Endodermal cell (in vitro differentiated cells): Measurements from ENCODE around the gene SLC11A1. TPM values are rescaled to one million over a fixed set of nuclear protein-coding genes. Genes with fewer than 3 reads are reported as not detected.

Experiments
- DNase-seq: peaks from one replicate; pipeline ENCODE4 v3.0.0-alpha.2; 2017
- H3K27ac ChIP-seq: 2 replicates; pipeline ENCODE4 v1.5.1; 2013; ENCODE audit warnings: mild to moderate bottlenecking, low read depth, low read length, moderate library complexity
- H3K27me3 ChIP-seq: 2 replicates; pipeline ENCODE4 v1.6.1; 2013; ENCODE audit warnings: mild to moderate bottlenecking, low read length, moderate library complexity; ENCODE audit not compliant: insufficient read depth, control insufficient read depth, poor library complexity, severe bottlenecking
- H3K36me3 ChIP-seq: 2 replicates; pipeline ENCODE4 v1.7.0; 2013; ENCODE audit warnings: mild to moderate bottlenecking, low read length, moderate library complexity; ENCODE audit not compliant: control insufficient read depth, insufficient read depth
- H3K4me1 ChIP-seq: one replicate; pipeline ENCODE4 v1.7.0; 2013; ENCODE audit warnings: low read length; ENCODE audit not compliant: control insufficient read depth, insufficient read depth
- H3K4me3 ChIP-seq: 2 replicates; pipeline ENCODE4 v1.5.1; 2013; ENCODE audit warnings: mild to moderate bottlenecking, low read length, moderate library complexity
- H3K9ac ChIP-seq: 2 replicates; pipeline ENCODE4 v1.6.1; 2013; ENCODE audit warnings: mild to moderate bottlenecking, low read length, moderate library complexity; ENCODE audit not compliant: poor library complexity, severe bottlenecking; ENCODE audit errors: extremely low read depth
- H3K9me3 ChIP-seq: 2 replicates; pipeline ENCODE4 v1.6.1; 2013; ENCODE audit warnings: mild to moderate bottlenecking, low read length, moderate library complexity; ENCODE audit not compliant: control insufficient read depth
- H3K27ac Mint-ChIP-seq: 2 replicates; pipeline ENCODE4 v1.8.0; 2020; ENCODE audit warnings: mixed read lengths
- H3K27me3 Mint-ChIP-seq: 2 replicates; pipeline ENCODE4 v1.8.0; 2021; ENCODE audit warnings: mild to moderate bottlenecking, mixed read lengths; ENCODE audit not compliant: insufficient read depth
- H3K36me3 Mint-ChIP-seq: 2 replicates; pipeline ENCODE4 v1.8.0; 2020; ENCODE audit warnings: low read depth, mixed read lengths
- H3K4me1 Mint-ChIP-seq: 2 replicates; pipeline ENCODE4 v1.8.0; 2020; ENCODE audit warnings: mixed read lengths
- H3K4me3 Mint-ChIP-seq: 2 replicates; pipeline ENCODE4 v1.8.0; 2020; ENCODE audit warnings: mild to moderate bottlenecking, moderate library complexity, mixed read lengths
- H3K9me3 Mint-ChIP-seq: 2 replicates; pipeline ENCODE4 v1.8.0; 2020; ENCODE audit warnings: mild to moderate bottlenecking, mixed read lengths
- CTCF ChIP-seq: fragments of 200-600 bp; sonication (generic); conservative IDR thresholded peaks from 2 replicates; pipeline ENCODE4 v1.5.0; 2021; ENCODE audit warnings: antibody characterized with exemption, mild to moderate bottlenecking
- WGBS, 2 experiments: methylation state at CpG; one replicate each; pipeline versions ENCODE4 v1.1.5 to v1.1.7; 2013; ENCODE audit warnings: missing lambda C conversion rate in 2 of 2, mixed read lengths in 1 of 2; ENCODE audit not compliant: insufficient coverage in 1 of 2, insufficient read length in 1 of 2; 5-methylcytosine and 5-hydroxymethylcytosine counted together
- total RNA-seq, 2 donors: library from RNA; stranded (reverse); fragmentation: NEBNext Ultra II Directional in 1 of 2; extraction: Animal tissue kit (Norgen Biotek cat#: 25700) in 1 of 2; gene quantifications; 2 replicates in 1 of 2; 3 replicates in 1 of 2; pipeline ENCODE4 v1.2.1, GENCODE V29; 2021

The SLC11A1 gene
- total RNA-seq, 2 donors from 2014 or later: 0.09 TPM; not detected in 1

GRCh38 chr2:218375212-218375611 is 6.9 kb upstream of the SLC11A1 start:
- no peaks in the 10 kb centered on the region for H3K4me1 Mint-ChIP-seq
- TF ChIP-seq CTCF: no peak
- Histone ChIP-seq H3K27ac (no peak overlapping the region), H3K9me3 (no peaks in the 10 kb centered on the region), H3K4me1 (no peaks in the 10 kb centered on the region), H3K9ac (no peak overlapping the region), H3K4me3 (no peak overlapping the region), H3K36me3 (no peaks in the 10 kb centered on the region), H3K27me3 (no peaks in the 10 kb centered on the region)
- no peaks in the 10 kb centered on the region for H3K36me3 Mint-ChIP-seq
- WGBS, 2 experiments: 81 to 82% methylated on average over 2 of the region's 2 CpGs
- no peaks in the 10 kb centered on the region for H3K9me3 Mint-ChIP-seq
- no peak overlapping the region for H3K4me3 Mint-ChIP-seq
- no peak for DNase-seq
- peaks cover 9% of the 10 kb centered on the region for H3K27me3 Mint-ChIP-seq
- H3K27ac Mint-ChIP-seq: no peak overlapping the region

GRCh38 chr2:218378053-218378452 is 4.0 kb upstream of the SLC11A1 start:
- no peak overlapping the region for H3K4me3 ChIP-seq
- H3K27me3 ChIP-seq: no peaks in the 10 kb centered on the region
- TF ChIP-seq CTCF: no peak
- Mint-ChIP-seq H3K27me3 (peaks cover 16% of the 10 kb centered on the region), H3K9me3 (no peaks in the 10 kb centered on the region), H3K4me1 (no peaks in the 10 kb centered on the region), H3K36me3 (no peaks in the 10 kb centered on the region), H3K27ac (no peak overlapping the region), H3K4me3 (no peak overlapping the region)
- H3K27ac ChIP-seq: no peak overlapping the region
- no peaks in the 10 kb centered on the region for H3K4me1 ChIP-seq
- H3K36me3 ChIP-seq: no peaks in the 10 kb centered on the region
- no peak overlapping the region for H3K9ac ChIP-seq
- no peaks in the 10 kb centered on the region for H3K9me3 ChIP-seq
- 87 to 100% methylated on average over 1 to 5 of the region's 5 CpGs for WGBS, 2 experiments
- no peak for DNase-seq

GRCh38 chr2:218382785-218383184 is 712 bp downstream of the SLC11A1 start:
- Histone ChIP-seq H3K4me3 (no peak overlapping the region), H3K27ac (no peak overlapping the region), H3K9ac (no peak overlapping the region), H3K4me1 (no peaks in the 10 kb centered on the region), H3K27me3 (no peaks in the 10 kb centered on the region), H3K9me3 (no peaks in the 10 kb centered on the region), H3K36me3 (no peaks in the 10 kb centered on the region)
- peaks cover 1% of the 10 kb centered on the region for H3K4me1 Mint-ChIP-seq
- WGBS, 2 experiments: 85 to 93% methylated on average over 2 to 6 of the region's 6 CpGs
- H3K27me3 Mint-ChIP-seq: peaks cover 46% of the 10 kb centered on the region
- no peak overlapping the region for H3K27ac Mint-ChIP-seq
- no peaks in the 10 kb centered on the region for H3K9me3 Mint-ChIP-seq
- no peak for DNase-seq
- no peak for TF ChIP-seq CTCF
- H3K4me3 Mint-ChIP-seq: no peak overlapping the region
- no peaks in the 10 kb centered on the region for H3K36me3 Mint-ChIP-seq
